GM12801 (cell line): ENCODE results near the gene RECK.

Experiments used
- TF ChIP-seq, protein P1 (sequence below): IDR thresholded peaks from one replicate; pipeline ENCODE4 v1.5.1; 2011; ENCODE audit warnings: control low read depth; ENCODE audit not compliant: insufficient read length; ENCODE audit errors: extremely low read depth

The RECK gene

DNA sequence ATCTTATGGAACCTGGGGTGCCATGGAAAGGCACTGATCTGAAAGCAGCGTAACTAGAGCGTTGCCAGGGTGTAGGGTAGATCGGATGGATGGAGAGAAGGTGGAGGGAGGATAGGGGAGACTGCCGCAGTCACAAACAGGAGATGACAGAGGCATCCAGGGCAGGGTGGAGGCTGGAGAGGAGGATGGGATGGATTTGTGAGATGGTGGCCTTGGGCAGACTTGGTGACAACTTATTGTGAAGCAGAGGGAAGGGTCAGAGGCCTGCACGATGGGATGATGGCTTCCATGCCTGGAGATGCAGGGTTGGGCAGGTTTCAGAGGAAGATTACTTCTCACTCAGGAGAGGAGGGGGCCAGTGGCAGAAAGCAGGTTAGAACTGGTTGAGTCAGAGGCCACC is 102.2 kb downstream of the RECK start:
- TF ChIP-seq, protein P1, sequence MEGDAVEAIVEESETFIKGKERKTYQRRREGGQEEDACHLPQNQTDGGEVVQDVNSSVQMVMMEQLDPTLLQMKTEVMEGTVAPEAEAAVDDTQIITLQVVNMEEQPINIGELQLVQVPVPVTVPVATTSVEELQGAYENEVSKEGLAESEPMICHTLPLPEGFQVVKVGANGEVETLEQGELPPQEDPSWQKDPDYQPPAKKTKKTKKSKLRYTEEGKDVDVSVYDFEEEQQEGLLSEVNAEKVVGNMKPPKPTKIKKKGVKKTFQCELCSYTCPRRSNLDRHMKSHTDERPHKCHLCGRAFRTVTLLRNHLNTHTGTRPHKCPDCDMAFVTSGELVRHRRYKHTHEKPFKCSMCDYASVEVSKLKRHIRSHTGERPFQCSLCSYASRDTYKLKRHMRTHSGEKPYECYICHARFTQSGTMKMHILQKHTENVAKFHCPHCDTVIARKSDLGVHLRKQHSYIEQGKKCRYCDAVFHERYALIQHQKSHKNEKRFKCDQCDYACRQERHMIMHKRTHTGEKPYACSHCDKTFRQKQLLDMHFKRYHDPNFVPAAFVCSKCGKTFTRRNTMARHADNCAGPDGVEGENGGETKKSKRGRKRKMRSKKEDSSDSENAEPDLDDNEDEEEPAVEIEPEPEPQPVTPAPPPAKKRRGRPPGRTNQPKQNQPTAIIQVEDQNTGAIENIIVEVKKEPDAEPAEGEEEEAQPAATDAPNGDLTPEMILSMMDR = no peak

DNA sequence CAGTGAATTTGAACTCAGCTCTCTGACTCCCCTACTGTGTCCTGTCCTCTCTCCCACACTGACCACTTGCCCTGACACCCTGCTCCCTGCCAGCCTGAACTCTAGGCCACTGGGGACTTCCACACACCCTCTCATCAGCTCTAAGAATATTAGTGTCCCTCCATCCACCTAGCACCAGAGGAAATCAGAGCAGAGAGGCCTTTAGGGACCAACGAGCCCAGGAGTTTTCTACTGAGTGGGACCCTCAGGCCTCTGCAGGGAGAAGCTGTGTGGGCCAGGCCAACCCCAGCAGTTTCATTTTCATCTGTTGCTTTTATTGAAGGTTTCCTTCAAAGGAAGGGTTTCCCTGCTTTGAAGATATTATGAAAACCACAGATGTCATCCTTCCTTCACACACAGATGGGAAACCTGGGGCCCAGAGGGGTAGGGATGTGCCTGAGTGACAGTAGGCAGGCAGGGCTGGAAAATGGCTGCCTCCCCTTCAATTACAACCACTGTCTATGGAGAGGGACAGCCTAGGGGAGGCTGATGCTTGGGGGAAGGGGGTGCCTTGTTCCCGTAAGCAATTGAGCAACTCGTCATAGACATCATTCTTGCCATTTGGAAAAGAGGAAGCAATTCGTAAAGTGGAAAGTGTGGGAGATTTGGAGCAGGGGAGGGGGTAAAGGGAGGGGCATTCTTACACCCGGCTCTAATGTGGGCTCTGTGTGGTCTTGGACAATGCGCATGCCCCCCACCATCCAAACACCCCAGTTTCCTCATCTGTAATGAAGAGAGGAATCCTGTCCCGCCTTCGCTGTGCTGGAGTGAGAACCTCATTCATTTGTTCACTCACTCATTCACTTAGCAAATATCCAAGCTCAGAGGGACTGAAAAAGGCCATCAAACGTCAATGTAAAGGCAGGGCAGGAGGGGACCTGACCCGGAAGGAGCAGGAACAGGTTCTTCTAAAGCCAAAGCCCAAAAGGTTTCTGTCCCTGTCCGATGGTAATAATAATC is 103.7 kb downstream of the RECK start:
- TF ChIP-seq, protein P1 = no peak

DNA sequence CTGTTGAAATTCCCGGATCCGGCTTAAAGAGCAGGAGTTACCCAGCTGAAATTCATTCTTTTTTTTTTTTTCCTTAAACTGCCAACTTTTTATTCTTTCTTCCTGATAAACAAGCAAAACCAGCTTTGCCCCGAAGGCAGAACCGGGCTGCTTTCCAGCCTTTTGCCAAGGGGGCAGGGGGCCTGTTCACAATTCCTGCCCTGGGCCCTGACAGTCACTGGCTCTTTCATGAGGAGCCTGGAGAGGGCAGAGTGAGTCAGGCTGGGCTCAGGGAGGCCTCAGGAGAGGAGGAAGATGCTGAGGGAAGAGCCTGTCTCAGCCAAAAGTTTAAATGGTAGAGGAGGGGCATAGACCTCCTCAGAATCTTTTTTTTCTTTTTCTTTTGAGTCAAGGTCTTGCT is 104.6 kb downstream of the RECK start:
- TF ChIP-seq, protein P1 = no peak

DNA sequence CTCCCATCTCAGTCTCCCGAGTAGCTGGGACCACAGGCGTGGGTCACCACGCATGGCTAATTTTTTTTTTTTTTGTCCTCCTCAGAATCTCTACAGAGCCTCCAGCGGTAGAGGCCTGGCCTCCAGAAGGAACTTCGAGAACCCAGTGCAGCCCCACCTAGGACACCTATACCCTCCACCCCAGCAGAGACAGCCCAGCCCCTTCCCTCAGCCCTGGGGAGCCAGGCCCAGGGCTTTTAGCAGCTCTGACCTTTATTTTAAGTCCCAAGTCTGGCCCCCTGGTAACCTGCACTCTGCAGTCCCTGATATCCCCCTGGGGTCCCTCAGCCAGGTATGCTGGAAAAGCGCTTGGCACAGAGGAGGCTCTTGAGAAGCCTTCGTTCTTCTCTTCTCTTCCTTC is 105.0 kb downstream of the RECK start:
- TF ChIP-seq, protein P1 = no peak

DNA sequence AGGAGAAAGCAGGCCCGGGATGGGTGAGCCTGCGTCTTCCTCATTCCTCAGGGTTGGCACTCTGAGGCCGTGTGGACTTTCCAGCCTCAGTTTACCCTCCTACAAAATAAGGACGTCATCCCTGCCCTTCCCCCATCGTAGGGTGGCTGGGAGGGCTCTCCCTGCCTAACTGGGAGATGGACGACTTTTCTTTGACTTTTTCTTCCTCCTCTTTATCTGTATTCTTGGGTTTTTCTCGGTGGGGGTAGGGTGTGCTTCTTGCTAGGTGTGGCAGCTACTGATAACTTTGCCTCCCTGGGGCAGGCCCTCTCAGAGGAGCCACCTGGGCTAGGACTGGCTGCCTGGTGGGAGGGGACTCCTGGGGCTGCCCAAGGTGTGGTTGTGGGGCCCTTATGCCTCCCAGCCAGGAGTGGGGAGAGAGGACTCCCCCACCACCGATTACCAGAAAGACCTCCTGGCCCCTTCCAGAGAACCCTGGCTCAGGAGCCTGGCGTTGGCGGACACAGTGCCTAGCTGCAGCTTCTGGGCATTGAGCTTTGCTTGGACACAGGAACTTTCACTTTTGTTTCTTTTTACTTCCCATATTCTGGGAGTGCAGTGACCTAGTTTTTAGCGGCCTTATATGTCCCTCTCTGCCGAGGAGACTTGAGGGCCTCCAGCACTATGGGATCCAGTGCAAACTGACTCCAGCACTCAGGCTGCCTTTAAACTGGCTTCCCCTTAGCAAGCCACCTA is 106.0 kb downstream of the RECK start:
- TF ChIP-seq, protein P1 = no peak

DNA sequence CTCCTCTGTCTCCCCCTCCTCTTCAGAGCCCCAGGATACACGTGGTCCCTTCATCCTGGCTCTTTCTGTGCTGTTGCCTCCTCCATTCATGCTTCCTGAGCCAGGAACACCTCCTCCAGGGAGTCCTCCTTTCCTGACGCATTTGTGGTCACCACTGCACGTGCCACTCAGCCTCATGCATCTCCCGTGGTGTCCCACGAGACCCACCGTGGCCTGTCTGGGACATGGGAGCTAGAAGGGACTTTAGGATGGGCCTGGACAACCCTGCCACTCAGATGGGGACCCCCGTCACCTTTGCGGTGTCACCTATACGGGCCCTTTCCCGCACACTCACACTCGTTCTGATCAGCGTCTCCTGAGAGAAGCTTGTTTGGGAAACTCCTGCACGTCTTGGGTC is 106.5 kb downstream of the RECK start:
- TF ChIP-seq, protein P1 = no peak

DNA sequence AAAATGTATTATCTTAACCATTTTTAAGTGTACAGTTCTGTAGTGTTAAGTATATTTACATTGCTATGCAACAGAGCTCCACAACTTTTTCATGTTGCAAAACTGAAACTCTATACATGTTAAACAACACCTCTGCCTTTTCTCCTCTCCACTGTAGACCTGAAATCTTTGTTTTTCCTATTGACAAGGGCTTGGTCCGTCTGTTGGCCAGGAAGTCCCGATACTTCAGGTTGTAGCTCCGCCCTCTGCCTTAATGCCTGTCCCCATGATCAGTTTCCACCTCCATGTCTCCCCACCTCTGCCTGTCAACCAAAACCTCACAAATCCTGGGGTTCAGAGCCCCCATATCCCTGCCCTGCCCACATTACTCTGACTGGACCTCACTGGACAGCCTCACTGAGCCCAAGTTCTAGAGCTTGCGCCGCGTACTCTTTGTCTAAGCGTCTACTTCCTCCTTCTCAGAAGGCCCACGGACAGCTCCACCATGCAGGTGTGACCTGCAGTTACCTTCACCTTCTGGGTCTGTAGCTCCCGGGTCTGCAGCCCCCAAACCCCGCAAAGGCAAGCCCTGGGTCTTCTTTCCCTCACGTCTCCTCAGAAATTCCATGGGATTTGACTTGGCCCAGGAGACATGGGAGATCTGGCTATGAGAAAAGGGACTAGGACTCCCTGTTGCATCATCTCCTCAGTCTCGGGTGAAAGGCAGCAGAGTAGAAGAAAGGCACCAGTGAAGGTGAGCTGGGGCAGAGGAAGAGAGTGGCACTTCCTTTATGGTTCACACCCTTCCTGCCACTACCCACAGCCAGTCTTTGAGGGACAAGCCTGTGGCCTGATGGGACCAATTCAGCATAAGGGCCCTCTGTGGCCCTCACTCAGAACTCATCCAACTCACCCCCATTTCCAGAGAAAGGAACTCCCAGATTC is 107.9 kb downstream of the RECK start:
- TF ChIP-seq, protein P1 = no peak
